SKM-1 (cell line): ENCODE results near the gene OR11A1.
"Not testable (repeated sequence)": the region's sequence is repeated elsewhere in the genome, so short reads cannot be mapped to it uniquely, and the experiment has no call there.

ENCODE experiments used
- DNase-seq: peaks from one replicate; lab custom pipeline; 2025; ENCODE audit not compliant: unreplicated experiment; lab: John Stamatoyannopoulos, UW

The OR11A1 gene

DNA sequence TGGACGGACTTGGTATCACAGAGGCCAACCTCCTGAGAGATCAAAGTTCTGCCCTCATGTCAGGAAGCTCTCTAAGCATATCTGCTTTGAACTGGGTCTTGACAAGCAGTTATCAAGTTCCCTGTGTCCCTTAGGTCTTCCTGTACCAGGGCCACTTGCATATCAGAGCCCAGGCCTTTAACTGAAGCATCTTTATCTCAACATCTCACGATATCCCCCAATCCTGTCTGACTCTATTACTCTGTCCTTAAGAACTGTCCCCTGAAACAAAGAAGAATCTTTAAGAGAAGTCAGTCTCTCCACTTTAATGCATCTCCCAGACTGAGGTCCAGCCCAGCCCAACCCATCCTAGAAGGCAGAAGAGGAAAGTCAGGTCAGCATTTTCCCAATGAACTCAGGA, 22.7 kb upstream of the OR11A1 start:
- DNase-seq: no peak

DNA sequence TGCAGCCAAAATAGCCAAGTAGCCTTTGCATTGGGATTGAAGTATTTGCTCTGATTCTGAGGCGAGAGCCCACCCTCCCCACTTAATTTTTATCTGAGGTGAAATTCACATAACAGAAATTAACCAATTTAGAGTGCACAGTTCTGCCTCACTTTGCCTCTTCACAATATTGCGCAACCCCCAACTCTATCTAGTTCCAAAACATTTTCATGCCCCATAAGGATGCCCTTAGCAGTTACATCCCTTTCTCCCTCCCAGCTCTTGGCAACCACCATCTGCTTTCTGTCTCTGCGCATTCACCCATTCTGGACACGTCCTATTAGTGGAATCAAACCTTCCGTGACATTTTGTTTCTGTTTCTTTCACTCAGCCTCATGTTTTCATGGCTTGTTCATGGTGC, 21.9 kb upstream of the OR11A1 start:
- DNase-seq: no peak

DNA sequence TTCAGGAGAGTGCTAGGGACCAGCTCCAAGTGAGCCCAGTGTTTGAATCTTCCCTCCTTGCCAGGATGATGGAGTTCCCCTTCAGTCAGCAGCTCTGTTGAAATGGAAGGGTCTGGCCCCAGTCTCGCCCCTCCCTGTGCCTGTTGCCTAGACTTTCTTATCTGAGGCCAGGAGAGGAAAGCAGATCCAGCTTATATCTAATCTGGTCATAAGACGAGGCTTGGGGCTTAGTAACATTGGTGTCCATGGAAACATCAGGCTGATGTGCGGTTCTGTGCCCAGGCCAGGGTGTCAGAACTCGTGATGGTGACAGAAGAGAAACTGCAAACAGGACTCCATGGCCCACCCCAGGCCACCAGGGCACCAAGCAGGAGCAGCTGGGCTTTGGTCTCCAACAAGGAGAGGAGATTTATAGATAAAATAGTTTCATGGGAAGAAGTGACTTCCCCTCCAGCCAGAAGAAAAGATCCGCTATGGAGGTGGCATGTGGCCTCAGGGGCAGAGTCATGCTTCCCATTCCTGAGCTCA, 21.1 kb upstream of the OR11A1 start:
- DNase-seq: no peak

DNA sequence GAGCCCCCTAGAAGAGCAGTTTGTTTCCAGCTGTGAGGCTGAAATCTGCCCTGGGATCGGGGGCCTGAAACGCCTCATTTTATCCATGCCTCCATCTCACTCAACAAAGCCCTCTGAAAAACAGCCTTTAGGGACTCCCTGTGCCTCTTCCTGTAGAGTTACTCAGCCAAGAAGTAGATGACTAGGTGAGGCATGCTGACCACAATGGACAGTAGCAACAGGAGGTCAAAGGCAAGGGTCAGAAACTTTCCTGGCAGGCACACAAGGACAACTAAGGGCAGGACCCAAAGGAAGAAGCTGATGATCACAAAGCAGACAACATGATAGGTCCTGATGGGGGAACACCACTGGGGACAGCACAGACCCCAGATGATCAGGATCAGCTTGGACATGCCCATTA, 18.1 kb upstream of the OR11A1 start:
- DNase-seq: no peak

DNA sequence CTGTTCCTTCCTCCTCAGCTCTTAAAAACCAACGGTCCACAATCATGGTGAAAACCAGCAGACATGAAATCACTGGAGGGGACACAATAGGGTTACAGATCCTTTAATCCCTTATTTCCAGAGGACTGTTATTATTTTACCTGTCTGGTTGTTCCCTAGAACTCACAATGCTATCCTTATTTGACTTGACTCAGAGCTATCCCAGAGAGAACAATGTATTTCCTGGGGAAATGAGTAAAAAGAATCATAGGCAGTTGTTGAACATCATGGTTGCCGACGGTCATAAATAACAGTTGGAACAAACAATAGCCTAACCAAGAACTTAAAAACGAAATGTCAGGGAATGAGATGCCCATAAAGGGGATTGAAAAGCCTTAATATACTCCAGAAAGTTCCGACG, 9.4 kb upstream of the OR11A1 start:
- DNase-seq: no peak

DNA sequence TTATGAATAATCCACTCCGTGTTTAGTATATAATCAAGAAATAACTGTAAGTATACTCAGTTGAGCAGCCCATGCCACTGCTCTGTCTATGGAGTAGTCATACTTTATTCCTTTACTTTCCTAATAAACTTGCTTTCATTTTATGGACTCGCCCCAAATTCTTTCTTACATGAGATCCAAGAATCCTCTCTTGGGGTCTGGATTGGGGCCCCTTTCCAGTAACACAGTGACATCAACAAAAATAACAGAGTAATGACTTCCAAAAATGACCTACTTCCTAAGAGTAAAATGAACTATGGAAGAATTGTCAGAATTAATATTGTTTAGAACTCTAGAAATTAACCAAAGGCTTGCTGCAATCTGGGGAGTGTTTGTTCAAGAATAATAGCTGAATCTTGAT, 8.9 kb upstream of the OR11A1 start:
- DNase-seq: no peak

DNA sequence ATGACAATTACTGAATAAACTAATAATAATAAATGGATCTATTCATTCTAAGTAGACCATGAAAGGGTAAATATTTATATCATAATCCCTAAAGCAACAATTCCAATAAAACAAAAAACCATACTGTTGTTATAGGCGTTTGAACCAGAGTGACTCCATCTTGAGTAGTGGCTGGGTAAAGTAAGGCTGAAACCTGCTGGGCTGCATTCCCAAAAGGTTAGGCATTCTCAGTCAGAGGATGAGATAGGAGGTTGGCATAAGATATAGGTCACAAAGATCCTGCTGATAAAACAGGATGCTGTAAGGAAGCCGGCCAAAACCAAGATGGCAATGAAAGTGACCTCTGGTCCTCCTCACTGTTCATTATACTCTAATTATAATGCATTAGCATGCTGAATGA, 8.4 kb upstream of the OR11A1 start:
- DNase-seq: no peak

DNA sequence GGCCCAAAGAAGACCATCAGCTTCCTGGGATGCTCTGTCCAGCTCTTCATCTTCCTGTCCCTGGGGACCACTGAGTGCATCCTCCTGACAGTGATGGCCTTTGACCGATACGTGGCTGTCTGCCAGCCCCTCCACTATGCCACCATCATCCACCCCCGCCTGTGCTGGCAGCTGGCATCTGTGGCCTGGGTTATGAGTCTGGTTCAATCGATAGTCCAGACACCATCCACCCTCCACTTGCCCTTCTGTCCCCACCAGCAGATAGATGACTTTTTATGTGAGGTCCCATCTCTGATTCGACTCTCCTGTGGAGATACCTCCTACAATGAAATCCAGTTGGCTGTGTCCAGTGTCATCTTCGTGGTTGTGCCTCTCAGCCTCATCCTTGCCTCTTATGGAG, 5.2 kb upstream of the OR11A1 start:
- DNase-seq: no peak

DNA sequence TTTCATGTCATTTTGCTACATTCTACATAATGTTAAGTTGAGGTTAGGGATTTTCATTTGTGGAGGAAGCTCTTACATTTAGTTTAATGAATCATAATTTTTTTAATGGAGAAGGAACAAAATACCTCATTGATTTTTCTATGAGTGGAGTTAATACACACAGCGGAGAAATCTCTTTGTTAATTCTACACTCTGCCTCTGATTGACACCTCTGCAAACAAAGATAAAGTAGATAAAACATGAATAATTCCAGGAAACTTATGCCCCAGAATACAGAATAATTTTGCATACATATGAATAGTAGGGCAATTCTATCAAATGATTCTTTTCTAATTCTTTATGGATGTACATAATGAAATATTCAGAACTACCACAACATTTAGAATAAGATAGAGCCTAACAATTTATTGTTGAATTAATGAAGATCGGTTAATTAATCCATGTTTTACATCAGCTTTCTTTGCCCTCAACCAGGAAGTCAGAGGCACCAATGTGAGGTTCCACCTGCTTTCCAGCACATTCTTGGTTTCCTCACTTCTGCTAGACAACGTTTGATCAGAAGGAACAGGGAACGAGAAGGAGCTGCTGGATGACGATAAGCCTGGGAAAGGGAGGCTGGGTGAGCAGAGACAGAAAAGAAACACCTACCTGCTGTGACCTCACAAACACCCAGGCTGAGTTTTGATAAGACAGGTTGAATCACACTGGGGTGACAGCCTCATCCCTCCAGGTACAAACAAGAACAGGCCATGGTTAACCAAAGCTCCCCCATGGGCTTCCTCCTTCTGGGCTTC, 4.3 kb upstream of the OR11A1 start:
- no peak for DNase-seq

DNA sequence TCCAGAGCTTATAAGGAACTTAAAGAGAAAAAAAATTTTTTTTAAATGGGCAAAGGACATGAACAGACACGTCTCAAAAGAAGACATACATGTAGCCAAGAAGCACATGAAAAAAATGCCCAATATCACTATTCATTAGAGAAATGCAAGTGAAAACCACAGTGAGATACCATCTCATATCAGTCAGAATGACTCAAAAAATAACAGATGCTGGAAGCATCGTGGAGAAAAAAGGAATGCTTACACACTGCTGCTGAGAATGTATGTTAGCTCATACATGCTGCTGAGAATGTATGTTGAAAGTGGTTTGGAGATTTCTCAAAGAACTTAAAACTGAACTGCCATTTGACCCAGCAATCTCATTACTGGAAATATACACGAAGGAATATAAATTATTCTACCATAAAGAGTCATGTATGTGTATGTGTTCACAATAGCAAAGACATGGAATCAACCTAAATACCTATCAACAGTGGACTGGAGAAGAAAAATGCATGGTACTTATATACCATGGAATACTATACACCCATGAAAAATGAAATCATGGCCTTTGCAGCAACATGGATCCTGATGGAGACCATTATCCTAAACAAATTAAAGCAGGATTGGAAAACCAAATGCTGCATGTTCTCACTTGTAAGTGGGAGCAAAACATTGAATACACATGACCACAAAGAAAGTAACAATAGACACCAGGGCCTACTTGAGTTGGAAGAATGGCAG, 5.2 kb downstream of the OR11A1 start:
- no peak for DNase-seq

DNA sequence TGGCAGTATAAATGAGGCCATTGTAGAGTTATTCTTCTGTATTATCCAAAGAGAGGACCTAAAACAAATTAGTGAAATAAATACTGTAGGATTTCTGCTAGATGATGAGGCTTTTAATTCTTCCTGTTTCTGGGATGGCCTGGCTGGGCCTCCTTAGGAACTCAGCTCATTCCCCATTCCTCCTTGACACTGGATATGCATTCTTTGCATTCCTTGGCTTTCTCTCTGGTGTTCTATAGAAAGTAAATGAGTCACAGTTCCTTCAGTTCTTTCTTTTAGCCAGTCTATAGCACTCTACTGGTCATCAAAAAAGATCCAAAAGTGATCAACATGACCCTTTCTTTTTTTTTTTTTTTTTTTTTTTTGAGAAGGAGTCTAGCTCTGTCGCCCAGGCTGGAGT, 9.2 kb downstream of the OR11A1 start:
- no peak for DNase-seq

DNA sequence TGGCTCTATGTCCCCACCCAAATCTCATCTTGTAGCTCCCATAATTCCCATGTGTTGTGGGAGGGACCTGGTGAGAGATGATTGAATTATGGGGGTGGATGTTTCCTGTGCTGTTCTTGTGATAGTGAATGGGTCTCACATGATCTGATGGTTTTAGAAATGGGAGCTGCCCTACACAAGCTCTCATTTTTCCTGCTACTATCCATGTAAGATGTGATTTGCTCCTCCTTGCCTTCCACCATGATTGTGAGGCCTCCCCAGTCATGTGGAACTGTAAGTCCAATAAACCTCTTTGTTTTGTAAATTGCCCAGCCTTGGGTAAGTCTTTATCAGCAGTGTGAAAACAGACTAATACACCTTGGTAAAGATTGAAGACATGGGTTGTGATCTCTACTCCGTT, 12.8 kb downstream of the OR11A1 start:
- DNase-seq: not testable (repeated sequence)

DNA sequence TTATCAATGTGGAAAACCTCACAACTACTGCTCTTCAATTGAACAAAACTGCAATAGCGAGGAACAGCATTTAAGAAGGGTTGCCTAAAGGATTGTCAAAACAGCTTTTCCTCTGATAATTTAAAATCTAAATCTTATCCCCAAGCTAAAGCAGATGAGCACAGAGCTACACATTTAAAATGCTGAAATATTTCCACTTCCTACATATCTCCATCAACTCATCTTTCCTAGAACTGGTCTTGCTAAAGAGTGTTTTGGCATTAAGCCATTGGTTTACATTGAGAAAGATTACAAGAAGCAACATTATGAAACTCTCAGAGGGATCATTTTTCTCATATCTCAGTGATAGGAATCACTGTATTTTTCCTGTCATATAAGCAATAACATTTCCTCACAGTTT, 14.2 kb downstream of the OR11A1 start:
- no peak for DNase-seq

DNA sequence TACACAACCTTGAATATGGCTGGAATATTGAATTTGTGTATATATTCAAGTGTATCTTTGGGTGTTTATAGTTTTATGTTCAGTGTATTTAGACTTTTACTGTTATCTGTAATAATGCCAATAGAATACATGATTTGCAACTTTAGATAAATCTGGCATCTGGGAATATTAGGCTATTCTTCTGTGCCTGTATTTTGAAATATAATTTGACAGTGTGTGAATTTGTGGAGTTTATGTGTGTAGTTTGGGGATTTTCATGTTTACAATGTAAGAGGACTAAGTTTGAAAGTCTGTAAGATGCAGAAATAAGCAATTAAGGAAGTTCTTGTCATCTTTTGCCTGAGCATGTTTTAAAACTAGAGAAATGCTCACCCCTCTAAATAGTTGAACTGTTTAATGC, 17.9 kb downstream of the OR11A1 start, which contains the start of gene OR10C1:
Gene OR10C1, plus strand, starts transcription at position 301 of the 400 bp plus-strand sequence. CDS start 710 bp downstream, outside the sequence.
- DNase-seq: no peak

DNA sequence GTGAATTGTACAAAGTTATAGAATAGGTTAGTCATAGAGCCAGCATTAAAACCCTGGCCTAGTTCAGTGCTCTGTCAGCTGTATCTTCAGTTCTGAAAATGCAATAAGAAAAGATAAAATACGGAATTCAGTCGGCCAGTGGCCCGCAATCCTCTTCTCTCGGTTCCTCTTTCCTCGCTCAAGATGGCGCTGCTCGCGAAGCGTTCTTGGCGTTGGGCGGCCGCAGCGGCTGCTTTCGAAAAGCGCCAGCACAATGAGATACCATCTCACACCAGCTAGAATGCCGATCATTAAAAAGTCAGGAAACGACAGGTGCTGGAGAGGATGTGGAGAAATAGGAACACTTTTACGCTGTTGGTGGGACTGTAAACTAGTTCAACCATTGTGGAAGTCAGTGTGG, 20.1 kb downstream of the OR11A1 start:
- not testable (repeated sequence) for DNase-seq

DNA sequence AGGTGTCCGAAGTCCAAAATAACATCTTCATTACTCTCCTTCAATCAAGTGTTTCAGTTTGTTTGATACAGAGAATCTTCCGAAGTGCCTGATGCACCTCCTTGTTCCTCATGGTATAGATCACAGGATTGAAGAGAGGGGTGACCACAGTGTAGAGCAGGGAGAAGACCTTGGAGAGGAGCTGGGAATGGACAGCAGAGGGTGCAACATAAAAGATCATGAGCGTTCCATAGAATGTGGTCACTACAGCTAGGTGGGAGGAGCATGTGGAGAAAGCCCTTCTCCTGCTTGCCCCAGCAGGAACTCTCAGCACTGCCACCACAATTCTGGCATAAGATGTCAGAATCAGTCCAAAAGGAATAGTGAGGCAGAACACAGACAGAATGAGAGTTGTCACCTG, 30.2 kb downstream of the OR11A1 start:
- DNase-seq: no peak

DNA sequence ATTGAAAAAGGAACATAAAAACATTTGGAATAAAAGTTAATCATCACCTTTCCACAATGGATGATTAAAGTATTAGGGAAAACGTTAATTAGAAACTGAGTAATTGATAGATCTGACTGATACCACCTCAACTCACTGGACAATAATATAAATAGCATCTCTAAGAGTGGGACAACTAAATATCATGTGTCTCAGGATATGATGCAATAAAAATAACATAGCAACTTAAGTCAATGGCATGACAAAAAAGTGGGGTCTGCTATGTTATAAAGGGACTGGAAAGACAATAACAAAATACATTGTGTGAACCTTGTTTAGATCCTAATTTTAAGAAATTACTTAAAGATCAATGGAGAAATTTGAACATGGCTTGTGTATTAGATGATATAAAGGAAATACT, 31.8 kb downstream of the OR11A1 start:
- no peak for DNase-seq

DNA sequence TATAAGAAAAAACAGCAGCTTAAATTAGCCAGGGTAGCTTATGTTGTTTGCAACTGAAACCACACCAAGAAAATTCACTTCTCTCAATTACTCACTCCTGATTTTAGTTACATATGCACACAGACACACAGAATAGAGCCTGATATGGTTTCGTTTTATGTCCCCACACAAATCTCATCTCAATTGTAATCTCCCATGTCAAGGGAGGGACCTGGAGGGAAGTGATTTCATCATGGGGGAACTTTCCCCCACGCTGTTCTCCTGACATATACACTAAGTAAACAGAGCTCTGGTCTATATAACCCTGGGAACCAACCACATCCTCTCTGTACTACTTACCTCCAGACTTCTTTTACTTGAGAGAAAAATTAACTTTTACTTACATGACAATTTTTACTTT, 32.3 kb downstream of the OR11A1 start:
- no peak for DNase-seq

DNA sequence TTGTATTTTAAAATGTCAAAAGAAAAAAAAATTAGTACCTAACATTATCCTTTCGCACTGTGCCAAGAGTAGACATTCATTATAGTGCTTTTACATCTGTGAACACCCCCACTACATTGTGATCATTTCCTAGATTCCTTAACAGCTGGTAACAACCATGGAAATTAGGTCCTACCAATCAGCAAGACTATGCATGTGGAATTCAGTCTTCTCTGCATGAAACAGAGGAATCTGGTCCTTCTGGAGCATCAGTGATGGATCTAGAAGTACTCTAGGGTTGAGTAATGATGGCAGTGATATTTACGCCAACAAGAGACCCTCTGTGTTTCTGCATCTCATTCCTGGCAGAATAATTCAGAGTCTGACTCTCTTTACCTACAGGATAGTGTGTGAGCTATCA, 32.7 kb downstream of the OR11A1 start:
- no peak for DNase-seq

DNA sequence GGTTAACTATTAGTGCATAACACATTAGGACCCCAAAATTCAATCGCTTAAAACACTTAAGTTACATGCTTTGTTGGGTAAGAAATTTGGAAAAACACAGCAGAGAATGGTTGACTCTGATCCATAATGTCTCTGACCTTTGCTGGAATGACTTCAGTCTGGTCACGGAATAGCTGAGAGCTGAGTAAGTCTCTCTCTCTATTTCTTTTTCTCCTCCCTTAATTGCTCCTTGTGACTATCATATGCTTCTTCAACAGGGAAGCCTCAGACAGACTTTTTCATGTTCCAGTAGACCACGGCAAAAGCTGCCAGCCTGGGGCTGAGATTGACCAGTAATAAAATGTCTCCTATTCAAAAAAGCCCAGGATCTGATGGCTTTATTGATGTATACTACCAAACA, 37.4 kb downstream of the OR11A1 start:
- DNase-seq: no peak

DNA sequence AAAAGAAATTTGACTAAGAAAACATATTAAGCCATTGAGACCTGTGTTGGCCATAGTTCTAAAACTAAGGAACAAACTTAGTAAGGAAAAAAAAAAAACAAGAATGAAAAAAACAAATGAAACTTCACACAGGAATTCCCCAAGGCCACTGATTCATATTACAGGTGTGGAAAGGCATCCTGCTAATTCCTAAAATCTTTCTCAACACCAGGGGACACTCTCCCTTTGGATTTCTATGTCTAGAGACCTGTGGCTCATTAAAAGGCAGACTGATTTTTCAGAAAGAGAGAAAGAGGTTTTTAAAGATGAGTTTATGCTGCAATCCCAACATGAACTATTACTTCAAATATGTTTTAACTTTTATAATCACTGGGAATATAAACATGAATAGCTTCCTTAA, 42.3 kb downstream of the OR11A1 start, which contains the start of gene OR12D1:
Gene OR12D1, plus strand, starts transcription at position 341 of the 400 bp plus-strand sequence.
- no peak for DNase-seq

DNA sequence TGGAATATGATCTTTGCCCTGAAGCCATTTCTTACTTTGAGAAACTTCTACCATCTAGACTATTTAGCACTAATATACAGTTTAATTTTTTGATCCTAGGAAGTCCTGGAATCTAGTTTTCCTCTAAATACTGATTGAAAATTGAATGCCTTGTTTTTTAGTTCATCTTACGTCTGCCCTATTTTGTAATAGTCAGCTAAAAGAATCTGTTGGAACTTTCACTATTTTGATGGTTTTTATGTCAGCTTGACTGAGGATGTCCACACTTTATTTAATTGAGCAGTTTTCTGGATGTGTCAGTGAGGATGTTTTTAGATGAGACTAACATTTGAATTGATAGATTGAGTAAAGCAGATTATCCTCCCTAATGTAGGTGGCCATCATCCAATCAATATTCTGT, 53.1 kb downstream of the OR11A1 start:
- DNase-seq: no peak
